Mesenchymal stem cell (in vitro differentiated cells and primary cell): ENCODE measurements around the gene E2F2.

Experiments
- DNase-seq: peaks from one replicate; pipeline ENCODE4 v3.0.0-alpha.2; 2013
- H2AFZ ChIP-seq: one replicate; pipeline ENCODE4 v1.6.1; 2013; ENCODE audit warnings: low read depth, mild to moderate bottlenecking, control low read depth, inconsistent platforms, low read length, moderate library complexity
- H2AK5ac ChIP-seq: 2 replicates; pipeline ENCODE4 v1.6.1; 2013; ENCODE audit warnings: low read length, moderate library complexity, mild to moderate bottlenecking, inconsistent platforms; ENCODE audit not compliant: severe bottlenecking
- H2BK120ac ChIP-seq: one replicate; pipeline ENCODE4 v1.6.1; 2013; ENCODE audit warnings: low read depth, mild to moderate bottlenecking, inconsistent platforms, low read length, moderate library complexity
- H2BK12ac ChIP-seq, 2 experiments: one replicate each; pipeline ENCODE4 v1.6.1; 2013; ENCODE audit warnings: inconsistent platforms in 2 of 2, low read length in 2 of 2, mild to moderate bottlenecking in 2 of 2, moderate library complexity in 2 of 2, control low read depth in 1 of 2
- H2BK15ac ChIP-seq: one replicate; pipeline ENCODE4 v1.6.1; 2013; ENCODE audit warnings: mild to moderate bottlenecking, low read depth, inconsistent platforms; ENCODE audit not compliant: poor library complexity, severe bottlenecking
- H2BK5ac ChIP-seq: 2 replicates; pipeline ENCODE4 v1.6.1; 2013; ENCODE audit warnings: low read depth, mild to moderate bottlenecking, low read length, control low read depth, inconsistent platforms; ENCODE audit not compliant: poor library complexity, severe bottlenecking
- H3K14ac ChIP-seq, 2 experiments: one replicate each; pipeline ENCODE4 v1.6.1; 2013; ENCODE audit warnings: inconsistent platforms in 2 of 2, low read length in 2 of 2, control low read depth in 1 of 2, mild to moderate bottlenecking in 1 of 2, moderate library complexity in 1 of 2
- H3K18ac ChIP-seq, 2 experiments: one replicate each; pipeline ENCODE4 v1.6.1; 2013; ENCODE audit warnings: inconsistent platforms in 2 of 2, low read length in 2 of 2, control low read depth in 1 of 2, low read depth in 1 of 2, mild to moderate bottlenecking in 1 of 2
- H3K23ac ChIP-seq, 2 experiments: one replicate each; pipeline ENCODE4 v1.6.1; 2013; ENCODE audit warnings: inconsistent platforms in 2 of 2, low read length in 2 of 2, mild to moderate bottlenecking in 2 of 2, moderate library complexity in 2 of 2, control low read depth in 1 of 2
- H3K27ac ChIP-seq: 2 replicates; pipeline ENCODE4 v1.5.1; 2013; ENCODE audit warnings: mild to moderate bottlenecking, moderate library complexity, low read length, control low read depth, inconsistent platforms; ENCODE audit not compliant: poor library complexity, severe bottlenecking
- H3K27me3 ChIP-seq, 2 experiments: 2 replicates each; pipeline versions ENCODE4 v1.6.1 to v1.7.0; 2013; ENCODE audit warnings: low read length in 2 of 2, mild to moderate bottlenecking in 2 of 2, moderate library complexity in 2 of 2, control low read depth in 1 of 2, inconsistent platforms in 1 of 2; ENCODE audit not compliant: control insufficient read depth in 1 of 2, insufficient read depth in 1 of 2
- H3K36me3 ChIP-seq, 2 experiments: 2 replicates each; pipeline versions ENCODE4 v1.6.1 to v1.7.0; 2013; ENCODE audit warnings: low read length in 2 of 2, control low read depth in 1 of 2, inconsistent platforms in 1 of 2, low read depth in 1 of 2, mild to moderate bottlenecking in 1 of 2; ENCODE audit not compliant: insufficient read depth in 2 of 2, control insufficient read depth in 1 of 2
- H3K4ac ChIP-seq, 2 experiments: one replicate each; pipeline ENCODE4 v1.6.1; 2013; ENCODE audit warnings: inconsistent platforms in 2 of 2, low read length in 2 of 2, mild to moderate bottlenecking in 2 of 2, moderate library complexity in 2 of 2, control low read depth in 1 of 2, low read depth in 1 of 2
- H3K4me1 ChIP-seq: 2 replicates; pipeline ENCODE4 v1.6.1; 2013; ENCODE audit warnings: low read depth, low read length, control low read depth; ENCODE audit not compliant: control insufficient read depth, insufficient read depth
- H3K4me2 ChIP-seq: 2 replicates; pipeline ENCODE4 v1.6.1; 2013; ENCODE audit warnings: low read length, mild to moderate bottlenecking, inconsistent platforms; ENCODE audit not compliant: poor library complexity, severe bottlenecking
- H3K4me3 ChIP-seq, 2 experiments: 2 replicates each; pipeline versions ENCODE4 v1.5.1 to v1.7.0; 2013; ENCODE audit warnings: low read length in 2 of 2, mild to moderate bottlenecking in 2 of 2, control low read depth in 1 of 2, low read depth in 1 of 2; ENCODE audit not compliant: insufficient read depth in 1 of 2
- H3K79me1 ChIP-seq: replicated peaks from 2 replicates; pipeline ENCODE4 v1.6.1; 2013; ENCODE audit warnings: mild to moderate bottlenecking, control low read depth, low read length, inconsistent platforms; ENCODE audit not compliant: poor library complexity, severe bottlenecking
- H3K9ac ChIP-seq: 2 replicates; pipeline ENCODE4 v1.7.0; 2013; ENCODE audit warnings: mild to moderate bottlenecking, low read length, moderate library complexity
- H3K9me3 ChIP-seq: 2 replicates; pipeline ENCODE4 v1.7.0; 2013; ENCODE audit warnings: mild to moderate bottlenecking, low read length; ENCODE audit not compliant: control insufficient read depth
- H4K8ac ChIP-seq: one replicate; pipeline ENCODE4 v1.6.1; 2013; ENCODE audit warnings: inconsistent platforms, mild to moderate bottlenecking, low read length, moderate library complexity
- H4K91ac ChIP-seq: one replicate; pipeline ENCODE4 v1.6.1; 2013; ENCODE audit warnings: mild to moderate bottlenecking, low read length, inconsistent platforms
- WGBS: methylation state at CpG from one replicate; pipeline ENCODE4 v1.1.7; 2013; ENCODE audit warnings: mixed read lengths; 5-methylcytosine and 5-hydroxymethylcytosine counted together

E2F2 gene

DNA sequence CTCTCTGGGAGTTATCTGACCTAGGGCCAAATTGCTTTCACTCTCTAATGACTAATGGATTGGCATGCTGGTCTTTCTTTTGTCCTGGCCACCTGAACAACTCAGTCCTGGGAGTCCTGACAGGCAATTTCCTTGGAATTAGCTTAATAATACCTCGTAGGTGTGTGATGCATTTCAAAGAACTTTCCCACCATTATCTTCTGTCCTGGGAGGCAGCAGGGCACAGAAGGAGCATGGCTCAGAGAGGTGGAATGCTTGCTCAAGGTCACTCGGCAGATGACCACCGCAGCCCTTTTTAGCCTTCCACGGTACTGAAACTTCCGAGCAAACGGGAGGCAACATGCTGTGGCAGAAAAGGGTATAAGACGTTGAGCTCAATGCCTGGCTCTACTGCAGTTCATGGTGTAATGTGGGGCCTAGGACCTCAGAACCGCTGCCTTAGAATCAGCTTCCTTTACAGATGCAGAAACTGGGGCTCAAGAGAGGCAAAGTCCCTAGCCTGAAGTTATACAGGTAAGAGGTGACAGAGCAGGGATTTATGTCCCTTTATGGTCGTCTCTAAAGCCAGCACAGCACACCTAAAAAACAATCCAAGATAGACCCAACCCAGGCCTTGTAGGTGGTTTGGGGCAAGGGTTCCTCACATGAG is 25.1 kb upstream of the E2F2 start:
- Histone ChIP-seq H3K36me3 (no peaks in the 10 kb centered on the region), H2AK5ac (peak overlapping the region; percentile 71), H2BK5ac (no peak overlapping the region), H3K4ac (peak overlapping the region in 1 of 2 experiments; percentile 90), H3K79me1 (peaks cover 3% of the 10 kb centered on the region), H2BK12ac (peak overlapping the region; percentile 15 to 64), H3K18ac (peak overlapping the region; percentile 40 to 90), H4K91ac (no peak overlapping the region), H3K23ac (no peak overlapping the region), H3K14ac (peak overlapping the region in 1 of 2 experiments; percentile 4), H3K9ac (peak overlapping the region; percentile 97), H3K4me3 (peak overlapping the region in 1 of 2 experiments; percentile 84), H3K4me2 (no peak overlapping the region), H2BK15ac (no peak overlapping the region), H3K9me3 (no peaks in the 10 kb centered on the region), H3K4me1 (peaks cover 31% of the 10 kb centered on the region), H2BK120ac (no peak overlapping the region), H4K8ac (peak overlapping the region; percentile 29), H3K27me3 (peaks cover 0 to 21% of the 10 kb centered on the region in 2 experiments), H2AFZ (no peak overlapping the region), H3K27ac (no peak overlapping the region)
- DNase-seq = peak; percentile 93
- WGBS = 3% methylated on average over 9 of the region's 9 CpGs

DNA sequence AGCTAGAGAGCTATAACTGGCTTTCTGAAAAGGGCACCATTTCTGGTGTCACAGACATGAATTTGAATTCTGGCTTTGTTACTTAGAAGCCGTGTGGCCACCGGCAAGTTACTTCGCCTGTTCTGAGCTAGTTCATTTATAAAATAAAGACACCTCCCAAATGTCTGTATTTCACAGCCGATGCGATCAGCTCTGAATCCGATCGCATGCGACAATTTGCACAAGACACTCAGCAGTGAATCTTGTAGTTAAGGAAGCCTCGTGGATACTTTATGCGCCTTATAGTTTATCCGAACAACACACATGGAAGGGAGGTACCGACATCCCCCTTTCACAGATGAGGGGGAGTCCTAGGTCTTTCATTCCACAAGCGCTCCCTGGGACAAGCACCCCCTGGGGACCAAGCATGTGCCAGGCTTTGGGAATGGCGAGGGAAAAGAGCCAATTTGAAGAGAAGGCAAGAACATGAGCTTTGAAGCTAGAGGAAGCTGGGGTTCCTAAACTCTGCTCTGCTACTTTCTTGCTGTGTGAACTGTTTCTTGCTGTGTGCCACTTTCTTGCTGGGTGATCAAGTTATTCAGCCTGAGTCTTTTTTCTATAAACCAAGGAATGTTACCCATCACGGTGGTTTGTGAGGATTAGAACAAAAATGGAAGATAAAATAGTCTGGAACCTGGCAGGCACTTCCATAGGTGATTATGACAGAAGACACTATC is 24.4 kb upstream of the E2F2 start:
- peak overlapping the region; percentile 40 for H2AK5ac ChIP-seq
- DNase-seq = peak; percentile 87
- peak overlapping the region; percentile 85 to 90 for H3K18ac ChIP-seq
- H3K79me1 ChIP-seq = peaks cover 3% of the 10 kb centered on the region
- H2BK120ac ChIP-seq = peak overlapping the region; percentile 74
- H3K36me3 ChIP-seq = no peaks in the 10 kb centered on the region
- no peak overlapping the region for H2BK15ac ChIP-seq
- H3K9ac ChIP-seq = peak overlapping the region; percentile 97
- 7% methylated on average over 14 of the region's 15 CpGs for WGBS
- no peak overlapping the region for H4K8ac ChIP-seq
- H3K27me3 ChIP-seq = peaks cover 0 to 28% of the 10 kb centered on the region in 2 experiments
- no peaks in the 10 kb centered on the region for H3K9me3 ChIP-seq
- H4K91ac ChIP-seq = peak overlapping the region; percentile 72
- peak overlapping the region in 1 of 2 experiments; percentile 63 for H3K14ac ChIP-seq
- H2BK12ac ChIP-seq = peak overlapping the region in 1 of 2 experiments; percentile 65
- no peak overlapping the region for H2AFZ ChIP-seq
- no peak overlapping the region for H3K23ac ChIP-seq
- peak overlapping the region; percentile 51 for H3K27ac ChIP-seq
- peak overlapping the region; percentile 47 to 84 for H3K4me3 ChIP-seq
- peaks cover 31% of the 10 kb centered on the region for H3K4me1 ChIP-seq
- H3K4ac ChIP-seq = peak overlapping the region in 1 of 2 experiments; percentile 90
- H3K4me2 ChIP-seq = peak overlapping the region; percentile 83
- H2BK5ac ChIP-seq = no peak overlapping the region

DNA sequence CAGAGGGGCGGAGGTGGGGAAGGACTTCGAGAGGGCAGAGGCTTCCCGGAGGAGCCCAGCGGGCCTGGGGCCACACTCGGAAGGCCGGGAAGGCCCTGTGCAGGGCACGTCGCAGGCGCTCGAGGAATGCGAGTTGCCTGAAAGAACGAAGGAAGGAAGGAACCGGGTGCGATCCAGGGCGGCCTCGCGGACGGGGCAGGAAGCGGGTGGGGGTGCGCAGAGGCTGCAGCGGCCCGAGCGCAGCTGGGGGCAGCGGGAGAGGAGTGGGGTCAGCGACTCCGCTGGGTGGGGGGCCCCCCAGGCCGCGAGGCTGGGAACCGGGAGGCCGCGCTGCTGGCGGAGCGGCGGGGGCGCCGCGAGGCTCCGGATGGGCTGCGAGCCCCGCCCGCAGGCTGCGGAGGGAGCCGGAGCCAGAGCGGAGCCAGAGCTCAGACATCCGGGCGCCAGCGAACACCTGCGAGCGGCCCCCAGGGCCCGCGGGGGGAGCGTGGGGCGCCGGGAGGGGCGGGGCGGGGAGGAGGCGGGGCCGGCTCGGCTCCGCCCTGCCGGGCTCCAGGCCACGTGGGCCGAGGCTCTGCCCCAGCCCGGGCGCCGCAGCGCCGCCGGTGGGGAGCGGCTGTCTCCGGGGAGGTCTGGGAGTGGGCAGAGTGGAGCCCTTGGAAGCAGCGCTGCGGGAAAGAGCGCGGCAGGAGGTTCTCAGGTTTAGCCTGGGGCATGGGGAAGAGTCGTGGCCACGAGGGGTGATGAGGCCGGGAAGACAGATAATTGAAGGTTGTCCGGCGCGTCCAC is 23.6 kb upstream of the E2F2 start:
- WGBS = under 1% methylated on average over 65 of the region's 81 CpGs
- peak overlapping the region; percentile 98 for H2BK120ac ChIP-seq

More for the DNA sequence above, 23.6 kb upstream of the E2F2 start:
- H2BK5ac ChIP-seq = peak overlapping the region; percentile 22
- H3K27me3 ChIP-seq = peaks cover 0 to 29% of the 10 kb centered on the region in 2 experiments
- peak overlapping the region; percentile 52 to 84 for H3K4me3 ChIP-seq
- peak overlapping the region; percentile 97 for H3K9ac ChIP-seq
- peaks cover 3% of the 10 kb centered on the region for H3K79me1 ChIP-seq
- peak overlapping the region; percentile 89 for H4K8ac ChIP-seq
- peak overlapping the region; percentile 88 to 90 for H3K4ac ChIP-seq
- H4K91ac ChIP-seq = peak overlapping the region; percentile 72
- H2BK12ac ChIP-seq = peak overlapping the region; percentile 81 to 95
- H2BK15ac ChIP-seq = peak overlapping the region; percentile 87
- H3K14ac ChIP-seq = peak overlapping the region in 1 of 2 experiments; percentile 63
- no peak overlapping the region for H2AK5ac ChIP-seq
- peak overlapping the region; percentile 93 to 96 for H3K18ac ChIP-seq
- no peaks in the 10 kb centered on the region for H3K36me3 ChIP-seq
- H3K4me1 ChIP-seq = peaks cover 31% of the 10 kb centered on the region
- peak; percentile 94 for DNase-seq
- peak overlapping the region; percentile 36 for H2AFZ ChIP-seq
- H3K23ac ChIP-seq = no peak overlapping the region
- peak overlapping the region; percentile 51 for H3K27ac ChIP-seq
- H3K4me2 ChIP-seq = peak overlapping the region; percentile 83
- no peaks in the 10 kb centered on the region for H3K9me3 ChIP-seq
